Neural crest cell (in vitro differentiated cells): ENCODE data around the gene ERMP1. TPM values are rescaled to one million over a fixed set of nuclear protein-coding genes. Genes with fewer than 3 reads are reported as not detected.

Experiments used
- DNase-seq: peaks from one replicate; pipeline ENCODE4 v3.0.0; 2021; ENCODE audit warnings: low read depth, mixed read lengths, low spot score
- H3K27ac Mint-ChIP-seq: one replicate; pipeline ENCODE4 v1.8.0; 2021; ENCODE audit warnings: mild to moderate bottlenecking, mixed read lengths; ENCODE audit not compliant: unreplicated experiment
- H3K27me3 Mint-ChIP-seq: 2 replicates; pipeline ENCODE4 v1.8.0; 2021; ENCODE audit warnings: low read depth, mild to moderate bottlenecking, mixed read lengths
- H3K36me3 Mint-ChIP-seq: 2 replicates; pipeline ENCODE4 v1.8.0; 2021; ENCODE audit warnings: low read depth, mild to moderate bottlenecking, mixed read lengths
- H3K4me1 Mint-ChIP-seq: 2 replicates; pipeline ENCODE4 v1.8.0; 2021; ENCODE audit warnings: mixed read lengths
- H3K4me3 Mint-ChIP-seq: one replicate; pipeline ENCODE4 v1.8.0; 2021; ENCODE audit warnings: mild to moderate bottlenecking, mixed read lengths
- H3K9me3 Mint-ChIP-seq: 2 replicates; pipeline ENCODE4 v1.8.0; 2021; ENCODE audit warnings: mixed read lengths
- total RNA-seq: library from RNA; stranded (reverse); gene quantifications from 2 replicates; pipeline ENCODE4 v1.2.1, GENCODE V29; 2021
- TF ChIP-seq, protein P1 (sequence below): fragments of 200-600 bp; sonication (generic); conservative IDR thresholded peaks from 2 replicates; pipeline ENCODE4 v1.5.0; 2021; ENCODE audit warnings: antibody characterized with exemption, mild to moderate bottlenecking

Gene ERMP1
- total RNA-seq, 1 donor from 2014 or later, result 5.9 TPM

- peaks cover 12% of the 10 kb centered on the region for H3K4me1 Mint-ChIP-seq
- H3K27ac Mint-ChIP-seq, result no peak overlapping the region
- DNase-seq, result no peak
- TF ChIP-seq, protein P1, sequence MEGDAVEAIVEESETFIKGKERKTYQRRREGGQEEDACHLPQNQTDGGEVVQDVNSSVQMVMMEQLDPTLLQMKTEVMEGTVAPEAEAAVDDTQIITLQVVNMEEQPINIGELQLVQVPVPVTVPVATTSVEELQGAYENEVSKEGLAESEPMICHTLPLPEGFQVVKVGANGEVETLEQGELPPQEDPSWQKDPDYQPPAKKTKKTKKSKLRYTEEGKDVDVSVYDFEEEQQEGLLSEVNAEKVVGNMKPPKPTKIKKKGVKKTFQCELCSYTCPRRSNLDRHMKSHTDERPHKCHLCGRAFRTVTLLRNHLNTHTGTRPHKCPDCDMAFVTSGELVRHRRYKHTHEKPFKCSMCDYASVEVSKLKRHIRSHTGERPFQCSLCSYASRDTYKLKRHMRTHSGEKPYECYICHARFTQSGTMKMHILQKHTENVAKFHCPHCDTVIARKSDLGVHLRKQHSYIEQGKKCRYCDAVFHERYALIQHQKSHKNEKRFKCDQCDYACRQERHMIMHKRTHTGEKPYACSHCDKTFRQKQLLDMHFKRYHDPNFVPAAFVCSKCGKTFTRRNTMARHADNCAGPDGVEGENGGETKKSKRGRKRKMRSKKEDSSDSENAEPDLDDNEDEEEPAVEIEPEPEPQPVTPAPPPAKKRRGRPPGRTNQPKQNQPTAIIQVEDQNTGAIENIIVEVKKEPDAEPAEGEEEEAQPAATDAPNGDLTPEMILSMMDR, result no peak
- peaks cover 17% of the 10 kb centered on the region for H3K9me3 Mint-ChIP-seq
- H3K27me3 Mint-ChIP-seq, result no peaks in the 10 kb centered on the region
- H3K4me3 Mint-ChIP-seq, result no peak overlapping the region
- peaks cover 49% of the 10 kb centered on the region for H3K36me3 Mint-ChIP-seq
Observed at GRCh38 chr9:5736563-5737346, 96.2 kb downstream of the ERMP1 start.

- TF ChIP-seq, protein P1, result no peak
- no peaks in the 10 kb centered on the region for H3K4me1 Mint-ChIP-seq
- H3K27ac Mint-ChIP-seq, result no peak overlapping the region
- peaks cover 11% of the 10 kb centered on the region for H3K9me3 Mint-ChIP-seq
- no peaks in the 10 kb centered on the region for H3K27me3 Mint-ChIP-seq
- H3K4me3 Mint-ChIP-seq, result no peak overlapping the region
- no peak for DNase-seq
- H3K36me3 Mint-ChIP-seq, result peaks cover 36% of the 10 kb centered on the region
Observed at GRCh38 chr9:5735072-5735471, 97.8 kb downstream of the ERMP1 start.

Other genes starting within 250 kb of the ERMP1 start
- 21.6 and 22.4 TPM in 2 replicates for gene RIC1, start 204.0 kb downstream of the ERMP1 start, total RNA-seq
- gene MLANA, start 57.8 kb upstream of the ERMP1 start, total RNA-seq, result not detected in 2 replicates
- gene RANBP6, start 182.5 kb upstream of the ERMP1 start, total RNA-seq, result 25.6 and 25.9 TPM in 2 replicates